GM21526 (cell line): ENCODE results near the gene TTC21B.
"Not testable (repeated sequence)": the region's sequence is repeated elsewhere in the genome, so short reads cannot be mapped to it uniquely, and the experiment has no call there.

Source experiments
- ATAC-seq: cut with Tn5 transposase; IDR thresholded peaks from one replicate; pipeline ENCODE4 v1.9.1; 2021; ENCODE audit warnings: moderate library complexity; ENCODE audit not compliant: unreplicated experiment, low FRiP score

Gene TTC21B

DNA sequence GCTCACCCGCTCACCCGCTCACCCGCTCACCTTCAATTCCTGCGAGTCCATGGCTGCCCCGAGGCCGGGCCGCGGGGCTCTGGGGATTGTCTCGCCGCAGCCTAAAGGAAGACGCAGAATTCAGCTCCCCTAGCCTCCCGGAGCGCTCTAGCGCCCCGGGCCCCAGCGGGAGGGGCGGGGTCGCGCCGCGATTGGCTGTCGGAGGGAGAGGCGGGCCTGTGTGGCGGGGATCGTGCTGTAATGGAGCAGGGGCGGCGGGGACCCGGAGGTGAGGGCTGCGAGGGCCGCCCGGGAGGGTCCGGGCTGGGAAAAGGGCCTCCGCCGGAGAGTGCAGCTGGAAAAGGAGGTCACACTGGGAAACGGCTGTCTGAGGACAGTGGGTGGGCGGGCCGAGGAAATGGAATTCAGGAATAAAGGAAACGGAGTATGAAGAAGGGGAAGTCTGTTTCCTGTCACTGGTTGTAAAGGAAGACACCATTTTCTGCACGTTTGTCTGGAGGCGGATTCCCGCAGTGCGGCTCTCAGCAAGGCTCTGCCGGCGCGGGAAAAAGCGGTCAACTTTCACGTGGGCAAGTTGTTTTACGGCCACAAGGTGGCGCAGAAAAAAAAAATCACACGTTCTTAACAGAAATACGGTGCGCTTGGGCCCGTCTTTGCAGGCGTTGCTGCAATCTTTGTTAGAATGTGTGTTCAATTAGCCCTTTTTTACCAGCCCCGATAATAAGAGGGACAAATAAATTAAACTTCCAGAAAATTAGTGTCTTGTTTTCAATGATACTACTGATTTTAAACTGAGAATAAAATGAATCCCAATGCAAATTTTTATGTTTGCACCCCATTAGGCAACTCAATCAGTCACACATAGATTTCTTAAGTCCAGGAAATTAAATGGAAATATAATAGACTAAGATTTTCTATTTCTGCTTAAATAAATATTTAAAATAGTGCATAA is at the start of gene TTC21B:
Gene TTC21B (minus strand): TSS at position 122 of the 952 bp plus-strand sequence. CDS start 71 bp downstream, at position 51.
- ATAC-seq: peak; percentile 94

DNA sequence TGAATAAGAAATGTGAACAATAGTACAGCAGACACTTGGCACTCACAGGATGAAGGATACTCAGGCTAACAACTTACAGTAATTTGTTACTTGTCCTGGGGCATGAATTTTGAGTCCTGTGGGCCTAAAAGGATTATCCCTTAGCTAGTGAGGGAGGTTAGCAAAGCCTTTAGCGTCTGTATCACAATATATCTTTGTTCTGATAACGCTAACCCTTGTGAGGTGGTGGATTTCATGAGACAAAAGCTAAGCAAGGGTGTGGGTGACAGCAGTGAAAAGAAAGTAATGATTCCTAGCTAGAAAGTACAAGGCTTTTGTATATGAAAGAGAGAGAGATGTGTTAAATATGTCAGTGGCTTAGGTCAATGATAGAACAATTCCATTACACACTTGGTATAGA is 46.8 kb upstream of the TTC21B start:
- no peak for ATAC-seq

DNA sequence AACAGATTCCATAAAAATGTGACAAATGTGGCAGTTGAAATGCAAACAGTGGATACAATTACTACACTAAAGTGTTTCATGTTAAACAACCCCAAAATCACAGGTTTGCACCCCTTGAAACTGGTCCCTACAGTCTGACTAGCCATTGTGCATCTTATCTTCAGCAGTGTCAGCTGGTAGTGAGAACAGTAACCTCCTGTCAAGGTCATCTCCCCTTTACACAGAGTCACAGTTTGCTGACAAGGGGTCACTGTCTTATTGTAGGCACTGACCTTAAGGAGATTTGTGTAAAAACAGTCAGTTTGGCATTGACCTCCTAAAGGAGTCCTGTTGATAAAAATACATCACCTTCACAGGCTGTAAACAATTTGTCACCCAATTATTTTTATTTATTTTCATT is 37.3 kb upstream of the TTC21B start:
- no peak for ATAC-seq

DNA sequence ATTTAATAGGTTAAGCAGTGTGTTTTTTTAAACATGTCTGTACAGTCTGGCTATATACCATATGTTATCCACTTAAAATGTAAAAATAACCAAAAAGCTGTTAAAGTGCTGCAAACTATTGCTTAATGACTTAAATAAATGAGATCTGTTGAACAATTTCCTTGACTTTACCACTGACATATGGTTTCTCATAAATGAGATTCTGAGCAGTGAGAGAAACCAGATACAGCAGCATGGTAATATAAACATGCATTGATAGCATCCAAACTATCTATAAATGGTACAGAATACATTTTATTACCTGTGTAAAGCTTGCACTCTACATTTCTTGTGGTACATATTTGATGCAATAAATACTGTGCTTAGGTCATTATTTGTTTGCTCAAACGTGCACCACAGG is 36.3 kb upstream of the TTC21B start:
- ATAC-seq: no peak

DNA sequence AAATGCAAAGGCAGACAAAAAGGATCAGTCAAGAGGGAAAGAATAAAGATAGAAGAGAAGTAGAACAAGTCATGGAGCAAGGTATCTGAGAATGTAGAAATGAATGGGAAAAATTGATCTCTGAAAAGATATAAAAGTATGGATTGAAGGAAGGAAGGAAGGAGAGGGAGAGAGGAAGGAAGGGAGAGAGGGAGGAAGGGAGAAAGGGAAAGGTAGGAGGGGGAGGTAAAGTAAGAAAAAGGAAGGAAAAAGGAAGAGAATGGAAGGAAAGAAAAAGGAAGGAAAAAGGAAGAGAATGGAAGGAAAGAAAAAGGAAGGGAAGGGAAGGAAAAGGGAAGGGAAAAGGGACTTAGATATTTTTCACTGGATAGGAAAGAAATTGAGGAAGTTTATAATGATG is 31.5 kb upstream of the TTC21B start:
- no peak for ATAC-seq

DNA sequence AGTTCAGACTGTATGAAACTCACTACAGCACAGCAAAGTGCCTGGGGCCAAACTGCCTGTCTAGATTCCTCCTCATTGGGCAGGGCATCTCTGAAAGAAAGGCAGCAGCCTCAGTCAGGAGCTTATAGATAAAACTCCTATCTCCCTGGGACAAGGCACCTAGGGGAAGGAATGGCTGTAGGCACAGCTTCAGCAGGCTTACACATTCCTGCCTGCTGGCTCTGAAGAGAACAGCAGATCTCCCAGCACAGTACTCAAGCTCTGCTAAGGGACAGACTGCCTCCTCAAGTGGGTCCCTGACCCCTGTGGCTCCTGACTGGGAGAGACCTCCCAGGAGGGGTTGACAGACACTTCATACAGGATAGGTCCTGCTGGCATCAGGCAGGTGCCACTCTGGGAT is 18.6 kb upstream of the TTC21B start:
- not testable (repeated sequence) for ATAC-seq

DNA sequence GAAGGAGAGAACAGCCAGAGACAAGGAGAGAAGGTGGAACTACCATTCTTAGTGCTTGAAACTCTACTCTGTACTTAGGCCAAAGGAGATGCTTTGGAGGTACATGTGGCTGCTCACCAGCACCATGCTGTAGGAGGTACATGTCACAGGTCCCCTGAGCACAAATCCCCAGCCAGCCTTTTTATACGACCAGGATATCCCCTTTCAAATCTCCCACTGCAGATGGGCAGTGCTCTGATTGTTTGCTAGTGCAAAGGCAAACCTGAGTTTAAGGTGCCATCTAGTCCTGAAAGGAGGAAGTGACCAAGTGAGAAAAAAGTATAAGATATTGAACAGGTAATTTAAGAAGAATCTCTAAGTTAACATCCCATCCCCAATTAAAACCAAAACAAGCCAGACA is 17.1 kb upstream of the TTC21B start:
- no peak for ATAC-seq

DNA sequence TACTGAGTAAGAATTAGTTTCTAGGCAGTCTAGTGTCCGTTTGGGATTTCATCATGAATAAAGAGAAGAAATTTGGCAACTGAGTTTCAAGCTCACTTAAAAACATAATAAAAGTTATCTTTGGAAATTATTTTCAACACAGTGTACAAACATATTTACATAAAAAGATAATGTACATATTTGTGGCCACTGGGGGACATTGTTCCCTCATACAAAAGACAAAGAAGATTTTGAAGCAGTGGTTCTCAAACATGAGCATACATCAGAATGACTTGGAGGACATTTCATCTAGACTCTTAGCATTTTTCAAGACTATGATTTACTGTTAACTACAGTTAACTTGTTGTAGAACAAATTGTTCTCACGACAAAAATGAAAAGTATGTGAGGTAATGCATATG is 15.7 kb upstream of the TTC21B start:
- ATAC-seq: no peak

DNA sequence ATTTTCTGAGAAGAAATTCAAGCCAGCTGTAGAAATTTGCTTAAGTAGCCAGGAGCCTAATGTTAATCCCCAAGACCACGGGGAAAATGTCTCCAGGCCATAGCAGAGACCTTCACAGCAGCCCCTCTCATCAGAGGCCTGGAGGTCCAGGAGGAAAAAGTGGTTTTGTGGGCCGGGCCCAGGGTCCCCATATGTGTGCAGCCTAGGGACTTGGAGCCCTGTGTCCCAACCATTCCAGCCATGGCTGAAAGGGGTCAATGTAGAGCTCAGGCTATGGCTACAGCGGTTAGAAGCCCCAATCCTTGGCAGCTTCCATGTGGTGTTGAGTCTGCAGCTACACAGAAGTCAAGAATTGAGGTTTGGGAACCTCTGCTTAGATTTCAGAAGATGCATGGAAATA is 14.2 kb upstream of the TTC21B start:
- ATAC-seq: no peak

DNA sequence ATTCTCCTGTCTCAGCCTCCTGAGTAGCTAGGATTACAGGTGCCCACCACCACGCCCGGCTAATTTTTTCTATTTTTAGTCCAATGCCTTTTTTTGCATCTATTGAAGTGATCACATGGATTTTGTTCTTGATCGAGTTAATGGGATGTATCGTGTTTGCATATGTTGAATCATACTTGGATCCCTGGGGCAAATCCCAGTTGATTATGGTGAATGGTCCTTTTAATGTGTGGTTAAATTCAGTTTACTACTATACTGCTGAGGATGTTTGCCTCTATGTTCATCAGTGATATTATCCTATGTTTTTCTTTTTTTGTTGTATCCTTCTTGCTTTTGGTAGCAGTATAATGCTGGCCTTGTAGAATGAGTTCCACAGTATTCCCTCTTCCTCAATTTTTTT is 8.2 kb upstream of the TTC21B start:
- no peak for ATAC-seq

DNA sequence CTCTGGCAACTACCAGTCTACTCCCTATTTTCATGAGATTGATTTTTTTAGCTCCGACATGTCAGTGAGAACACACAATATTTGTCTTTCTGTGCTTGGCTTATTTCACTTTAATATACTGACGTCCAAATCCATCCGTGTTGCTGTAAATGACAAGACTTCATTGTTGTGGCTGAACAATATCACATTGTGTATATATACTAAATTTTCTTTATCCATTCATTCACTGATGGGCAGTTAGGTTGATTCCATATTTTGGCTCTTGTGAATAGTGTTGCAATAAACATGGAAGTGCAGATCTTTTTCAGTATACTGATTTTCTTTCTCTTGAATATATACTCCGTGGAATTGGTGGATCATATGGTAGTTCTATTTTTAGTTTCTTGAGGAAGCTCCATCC is 5.8 kb upstream of the TTC21B start:
- ATAC-seq: no peak

DNA sequence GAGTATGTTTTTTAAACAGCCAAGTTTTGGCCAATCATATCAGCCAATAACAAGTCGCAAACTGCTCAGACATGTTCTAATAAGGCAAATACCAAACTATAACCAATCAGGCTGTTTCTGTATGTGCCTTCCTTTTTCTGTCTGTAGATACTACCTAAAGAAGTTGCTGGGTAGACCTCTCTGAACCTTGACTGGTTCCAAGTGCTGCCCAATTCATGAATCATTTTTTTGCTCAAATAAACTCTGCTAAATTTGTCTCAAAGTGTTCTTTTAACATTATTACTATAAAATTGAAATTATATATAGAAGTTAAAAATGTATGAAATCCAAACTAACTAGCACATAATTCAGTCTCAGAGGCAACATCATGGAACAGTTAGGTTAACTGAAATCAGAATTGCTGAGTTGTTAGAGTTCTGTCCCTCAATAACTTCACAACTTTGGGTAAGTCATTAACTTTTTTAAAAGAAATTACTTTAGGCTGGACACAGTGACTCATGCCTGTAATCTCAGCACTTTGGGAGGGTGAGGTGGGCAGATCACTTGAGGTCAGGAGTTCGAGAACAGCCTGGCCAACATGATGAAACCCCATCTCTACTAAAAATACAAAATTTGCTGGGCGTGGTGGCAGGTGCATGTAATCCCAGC is 4.9 kb upstream of the TTC21B start:
- ATAC-seq: no peak

DNA sequence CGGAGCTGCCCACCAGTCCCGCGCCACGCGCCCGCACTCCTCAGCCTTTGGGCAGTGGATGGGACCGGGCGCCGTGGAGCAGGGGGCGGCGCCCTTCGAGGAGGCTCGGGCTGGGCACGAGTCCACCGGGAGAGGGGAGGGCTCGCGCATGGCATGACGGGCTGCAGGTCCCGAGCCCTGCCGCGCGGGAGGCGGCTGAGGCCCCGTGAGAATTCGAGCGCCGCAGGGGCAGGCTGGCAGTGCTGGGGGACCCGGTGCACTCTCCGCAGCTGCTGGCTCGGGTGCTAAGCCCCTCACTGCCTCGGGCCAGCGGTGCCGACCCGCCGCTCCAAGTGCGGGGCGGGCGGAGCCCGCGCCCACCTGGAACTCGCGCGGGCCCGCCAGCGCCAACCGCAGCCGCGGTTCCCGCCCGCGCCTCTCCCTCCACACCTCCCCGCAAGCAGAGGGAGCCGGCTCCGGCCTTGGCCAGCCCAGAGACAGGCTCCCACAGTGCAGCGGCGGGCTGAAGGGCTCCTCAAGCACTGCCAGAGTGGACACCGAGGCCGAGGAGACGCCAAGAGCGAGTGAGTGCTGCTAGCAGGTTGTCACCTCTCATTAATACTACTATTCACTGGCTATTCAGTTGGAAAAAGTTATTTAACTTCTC is 3.6 kb upstream of the TTC21B start:
- no peak for ATAC-seq

DNA sequence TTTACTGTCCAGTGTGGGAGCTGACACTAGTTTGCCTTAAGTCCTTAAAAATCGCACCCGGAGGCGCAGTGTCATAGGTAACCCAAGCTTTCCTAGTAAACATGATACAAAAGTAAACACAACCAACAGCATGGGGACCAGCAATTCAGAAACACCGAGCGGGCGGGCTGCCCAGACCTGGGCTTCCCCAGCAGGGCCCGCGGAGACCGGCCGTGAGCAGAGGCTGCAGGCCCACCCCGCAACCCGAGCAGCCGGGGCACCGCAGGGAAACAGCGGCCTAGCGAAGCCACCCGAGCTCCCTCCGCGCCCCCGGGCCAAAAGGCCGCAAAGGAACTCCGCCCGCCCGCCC is 296 bp downstream of the TTC21B start:
- peak; percentile 33 for ATAC-seq

DNA sequence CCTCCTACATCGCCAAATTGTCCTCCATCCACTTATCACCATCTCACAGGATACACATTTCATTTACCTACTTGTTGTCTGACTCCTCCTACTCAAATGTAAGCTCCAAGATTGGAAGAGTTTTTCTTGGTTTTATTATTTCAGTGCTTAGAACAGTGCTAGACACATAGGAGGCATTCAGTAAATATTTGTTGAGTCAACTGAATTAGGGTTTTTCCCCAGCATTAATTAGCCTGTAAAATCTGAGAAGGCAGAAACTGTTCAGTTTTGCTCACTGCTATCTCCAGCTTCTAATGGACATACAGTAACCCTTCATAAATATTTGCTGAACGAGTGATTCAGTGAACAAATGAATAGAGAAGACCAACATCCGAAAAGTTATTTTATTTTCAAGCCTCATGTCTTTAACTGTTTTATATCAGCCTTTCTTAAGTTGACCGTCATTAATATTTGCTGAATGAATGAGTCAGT is 800 bp downstream of the TTC21B start:
- no peak for ATAC-seq

DNA sequence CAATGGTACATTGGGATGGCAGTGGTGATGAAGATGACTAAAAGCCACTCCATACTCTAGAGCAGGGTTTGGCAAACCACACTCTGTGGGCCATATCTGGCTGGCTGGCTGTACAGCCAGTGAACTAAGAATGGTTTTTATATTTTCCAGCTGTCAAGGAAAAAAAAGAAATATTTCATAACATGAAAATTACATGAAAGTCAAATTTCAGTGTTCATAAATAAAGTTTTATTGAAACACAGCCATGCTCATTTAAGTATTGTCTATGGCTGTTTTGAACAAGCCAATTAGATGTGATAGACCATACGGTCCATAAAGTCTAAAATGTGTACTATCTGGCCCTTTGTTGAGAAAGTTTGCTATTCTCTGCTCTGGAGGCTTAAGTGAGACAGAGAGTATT is 1.5 kb downstream of the TTC21B start:
- ATAC-seq: no peak

DNA sequence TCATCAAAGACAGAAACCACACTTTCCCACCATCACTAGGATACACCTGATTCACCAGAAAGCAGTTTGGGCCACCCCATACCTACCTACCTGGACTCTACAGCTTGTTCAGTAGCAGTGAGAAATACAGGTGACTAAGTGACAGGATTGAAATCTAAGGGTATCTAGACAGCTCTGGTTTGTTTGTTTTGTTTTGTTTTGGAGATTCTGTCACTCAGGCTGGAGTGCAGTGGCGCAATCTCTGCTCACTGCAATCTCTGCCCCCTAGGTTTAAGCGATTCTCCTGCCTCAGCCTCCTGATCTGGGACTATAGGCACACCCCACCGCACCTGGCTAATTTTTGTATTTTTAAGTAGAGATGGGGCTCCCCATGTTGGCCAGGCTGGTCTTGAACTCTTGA is 3.1 kb downstream of the TTC21B start:
- no peak for ATAC-seq

DNA sequence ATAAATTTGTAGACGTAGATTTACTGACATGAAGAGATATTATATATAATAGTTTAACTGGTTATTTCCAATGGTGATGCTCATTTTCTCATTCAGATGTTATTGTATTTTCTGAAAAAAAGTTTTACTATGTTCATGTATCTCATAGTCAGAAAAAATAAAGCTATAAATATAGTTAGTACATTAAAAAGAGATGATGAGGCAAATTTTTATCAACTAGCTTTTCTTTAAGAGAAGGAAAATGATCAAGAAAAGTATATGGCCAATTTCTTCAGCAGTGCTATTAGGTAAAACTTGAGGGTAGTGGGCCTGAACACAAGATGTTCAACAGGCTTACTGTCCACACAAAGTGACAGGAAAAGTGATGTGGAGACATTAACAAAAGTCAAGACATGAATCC is 11.7 kb downstream of the TTC21B start:
- no peak for ATAC-seq

DNA sequence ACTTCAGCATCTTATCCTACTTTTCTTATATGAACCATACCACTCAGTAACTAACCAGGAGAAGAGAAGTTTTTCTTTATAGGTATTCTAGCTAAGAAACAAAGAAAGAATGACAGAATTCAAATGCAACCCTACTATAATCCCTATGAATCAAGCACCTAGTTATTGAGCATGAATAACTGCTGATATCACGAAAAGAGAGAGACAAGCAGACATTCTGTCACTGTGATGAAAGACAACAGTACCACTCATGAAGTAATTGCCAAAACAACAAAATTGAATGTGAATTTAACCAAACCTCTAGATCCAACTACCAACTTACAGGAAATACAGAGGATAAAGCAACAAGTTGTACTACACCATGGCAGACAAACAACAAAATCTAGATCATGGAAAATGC is 15.3 kb downstream of the TTC21B start:
- no peak for ATAC-seq

DNA sequence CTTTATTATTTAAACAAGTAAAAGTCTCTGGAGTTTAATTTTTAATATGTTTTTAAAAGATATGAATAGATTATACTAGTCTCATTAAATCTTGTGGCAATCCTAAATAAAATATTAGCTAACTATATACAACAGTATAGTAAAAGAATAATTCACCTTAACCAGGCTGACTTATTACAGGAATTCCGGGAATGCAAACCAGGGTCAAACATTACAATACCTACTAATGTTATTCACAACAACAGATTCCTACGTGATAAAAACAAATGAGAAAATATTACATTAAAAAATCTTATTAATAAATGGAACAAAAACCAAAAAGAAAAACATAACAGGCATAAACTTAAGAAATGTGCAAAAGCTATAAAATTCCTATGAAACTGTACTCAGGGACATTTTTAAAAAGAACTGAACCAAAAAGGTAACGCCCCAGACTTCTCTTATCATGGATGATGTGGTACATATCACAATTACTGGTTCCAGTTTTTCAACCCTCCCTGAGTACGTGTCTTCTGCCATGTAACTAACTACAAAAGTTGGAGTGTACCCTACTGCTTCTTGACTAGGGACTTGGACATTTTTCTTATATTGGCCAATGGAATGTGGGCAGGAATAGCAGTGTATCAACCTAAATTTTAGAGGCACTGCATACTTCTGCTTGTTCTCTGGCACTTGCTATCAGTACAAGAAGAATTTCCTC is 20.2 kb downstream of the TTC21B start:
- no peak for ATAC-seq

DNA sequence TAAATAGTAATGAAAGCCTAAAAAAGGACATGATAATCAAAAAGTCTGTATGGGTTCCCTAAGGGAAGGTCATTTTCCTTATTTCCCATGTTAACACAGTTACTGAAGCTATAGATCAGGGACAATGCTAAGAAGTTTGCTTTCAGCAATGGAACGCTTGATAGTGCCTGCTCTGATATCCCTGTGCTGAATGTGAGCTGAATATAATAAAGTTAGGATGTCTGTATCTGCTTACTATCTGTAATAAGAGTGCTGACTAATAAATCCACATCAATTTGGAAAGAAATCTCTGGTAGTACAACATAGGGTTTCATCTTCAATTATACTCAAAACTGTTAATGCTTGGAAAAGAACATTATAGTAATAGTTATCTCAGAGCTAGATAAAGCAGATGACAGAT is 25.8 kb downstream of the TTC21B start:
- no peak for ATAC-seq
